NCI-H146 treated with DMSO at 0.1 percent for 48 hours (cell line): ENCODE results near the gene PASK.

ENCODE experiments used
- DNase-seq: peaks from one replicate; lab custom pipeline; 2025; ENCODE audit not compliant: unreplicated experiment; lab: John Stamatoyannopoulos, UW

Gene PASK

GRCh38 chr2:241084856-241085444 lies 64.3 kb downstream of the PASK start:
- DNase-seq: no peak

DNA sequence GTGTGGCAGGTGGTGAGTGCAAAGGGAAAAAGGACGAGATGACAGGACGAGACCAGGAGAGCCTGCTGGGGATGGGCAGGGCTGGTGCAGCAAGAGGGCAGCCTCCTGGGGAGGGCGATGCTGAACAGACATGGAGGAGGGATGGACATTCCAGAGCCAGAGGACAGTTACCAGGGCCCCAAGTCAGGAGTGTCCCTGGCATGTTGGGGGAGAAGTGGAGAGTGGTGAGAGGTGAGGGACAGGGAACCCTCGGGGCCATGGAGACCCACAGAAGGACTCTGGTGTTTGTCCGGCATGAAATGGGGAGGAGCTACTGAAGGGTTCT lies 66.2 kb downstream of the PASK start:
- no peak for DNase-seq

GRCh38 chr2:241082341-241083090 lies 66.8 kb downstream of the PASK start:
- DNase-seq: no peak

DNA sequence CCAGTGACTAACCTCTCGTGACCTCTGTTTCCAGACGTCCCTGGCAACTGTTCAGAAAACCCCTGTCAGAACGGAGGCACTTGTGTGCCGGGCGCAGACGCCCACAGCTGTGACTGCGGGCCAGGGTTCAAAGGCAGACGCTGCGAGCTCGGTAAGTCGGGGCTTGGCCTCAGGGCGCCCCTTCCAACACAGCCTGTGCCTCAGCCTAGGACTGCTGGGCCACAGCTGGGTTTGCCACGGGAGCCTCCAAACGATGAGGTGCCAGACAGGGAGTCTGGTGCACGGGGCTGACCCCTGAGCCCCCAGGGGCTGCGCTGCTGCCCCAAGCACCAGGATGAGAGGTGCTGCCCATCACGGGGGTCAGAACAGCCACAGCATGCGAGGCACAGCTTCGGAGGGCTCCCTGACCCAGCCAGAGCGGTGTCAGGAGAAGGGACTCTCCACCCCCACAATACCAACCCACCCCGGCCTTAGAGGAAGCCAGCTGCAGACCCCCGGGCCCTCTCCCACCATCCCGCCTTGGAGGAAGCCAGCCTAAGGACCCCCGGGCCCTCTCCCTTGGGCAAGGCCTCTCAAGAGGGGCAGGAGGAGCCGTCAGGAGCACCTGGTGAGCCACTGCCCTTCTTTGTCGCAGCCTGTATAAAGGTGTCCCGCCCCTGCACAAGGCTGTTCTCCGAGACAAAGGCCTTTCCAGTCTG lies 67.5 kb downstream of the PASK start:
- no peak for DNase-seq

DNA sequence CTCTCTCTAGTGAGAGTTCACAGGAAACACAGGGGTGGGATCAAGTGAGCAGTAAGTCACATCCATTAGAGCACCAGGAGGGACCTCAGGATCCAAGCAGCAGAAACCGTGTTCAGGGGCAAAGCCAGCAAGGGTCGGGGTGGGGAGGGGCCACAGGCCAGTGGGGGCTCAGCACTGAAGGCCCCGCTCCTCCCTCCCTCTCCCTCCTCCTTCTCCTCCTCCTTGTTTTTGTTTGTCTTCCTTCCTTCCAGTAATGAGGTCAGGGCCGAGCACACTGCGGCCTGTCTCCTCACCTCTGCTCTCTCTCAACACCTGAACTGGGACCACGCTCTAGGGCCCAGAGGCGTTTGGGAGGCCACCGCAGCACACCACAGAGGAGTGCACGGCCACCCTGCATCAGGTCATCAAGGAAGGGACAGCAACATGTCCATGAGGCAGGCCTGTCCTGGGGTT lies 68.1 kb downstream of the PASK start:
- DNase-seq: no peak

DNA sequence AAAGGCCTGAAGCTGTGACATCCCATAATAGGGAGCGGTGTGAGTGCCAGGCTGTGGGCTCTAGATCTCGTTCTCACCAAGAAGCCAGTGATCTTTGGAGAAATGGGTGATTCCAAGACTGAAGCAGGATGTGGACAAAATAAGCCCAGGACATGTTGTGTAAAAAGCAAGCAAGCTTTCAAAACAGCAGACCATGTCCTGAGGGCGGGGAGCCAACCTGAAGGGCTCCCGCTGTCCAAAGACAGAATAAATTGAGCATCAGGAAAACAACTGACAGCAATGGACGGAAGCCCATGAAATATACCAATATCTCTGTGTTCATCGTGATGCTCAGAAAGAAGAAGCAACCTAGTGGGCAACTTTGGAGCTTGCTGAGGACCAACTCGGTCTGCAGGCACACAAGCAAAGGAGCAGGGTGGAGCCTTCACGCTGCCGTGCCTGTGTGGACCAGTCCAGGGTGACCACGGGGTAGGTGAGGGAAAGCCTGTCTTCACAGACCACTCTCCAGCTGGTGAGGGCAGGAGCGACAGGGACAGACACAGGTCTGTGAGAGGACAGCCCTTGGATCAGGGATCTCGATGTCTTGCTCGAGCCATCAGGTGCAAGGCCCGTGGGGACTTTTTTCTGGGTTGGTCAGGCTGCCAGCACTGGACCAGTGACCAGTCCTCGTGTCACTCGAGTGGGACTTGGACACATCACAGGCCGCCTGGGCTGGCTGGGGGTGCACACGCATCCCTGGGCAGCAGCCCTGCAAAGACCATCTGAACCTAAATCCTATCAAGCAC lies 68.7 kb downstream of the PASK start:
- no peak for DNase-seq

- DNase-seq: no peak
These were observed 74.3 kb downstream of the PASK start for GRCh38 chr2:241074901-241075540.

DNA sequence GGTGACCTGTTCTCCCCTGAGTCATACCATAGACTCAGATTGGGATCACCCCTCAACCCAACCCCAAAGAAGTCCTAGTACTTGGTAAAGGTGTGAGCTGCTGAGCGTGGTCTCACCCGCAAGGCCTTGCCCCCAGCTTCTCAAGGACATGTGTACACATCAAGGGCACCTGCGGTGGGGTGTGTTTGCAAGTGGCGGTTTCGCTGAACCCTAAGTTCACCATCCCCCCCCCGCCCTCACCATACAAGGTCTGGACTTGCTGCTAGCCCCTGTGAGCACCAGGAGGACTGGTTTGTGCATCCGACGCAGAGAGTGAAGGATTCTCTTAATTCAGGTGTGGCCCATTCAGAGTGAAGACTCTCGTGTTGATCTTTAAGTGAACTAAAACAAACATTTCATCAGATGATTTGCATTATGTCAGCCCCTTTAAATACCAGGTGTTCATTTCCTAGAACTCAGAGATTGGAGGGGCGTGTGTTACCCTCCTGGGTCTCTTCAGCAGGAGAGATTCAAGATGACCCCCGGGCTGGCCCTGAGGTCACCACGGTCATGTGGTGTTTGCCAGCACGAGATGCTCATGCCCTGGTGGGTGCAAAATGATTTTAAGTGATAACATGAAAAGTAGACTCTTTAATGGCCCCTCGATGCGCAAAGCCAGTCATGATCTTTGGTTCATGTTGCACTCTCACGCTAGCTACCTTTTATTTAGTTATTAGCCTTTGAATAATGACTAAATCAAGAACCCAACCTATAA lies 75.0 kb downstream of the PASK start:
- DNase-seq: no peak

GRCh38 chr2:241073166-241074064 lies 75.9 kb downstream of the PASK start:
- DNase-seq: no peak

DNA sequence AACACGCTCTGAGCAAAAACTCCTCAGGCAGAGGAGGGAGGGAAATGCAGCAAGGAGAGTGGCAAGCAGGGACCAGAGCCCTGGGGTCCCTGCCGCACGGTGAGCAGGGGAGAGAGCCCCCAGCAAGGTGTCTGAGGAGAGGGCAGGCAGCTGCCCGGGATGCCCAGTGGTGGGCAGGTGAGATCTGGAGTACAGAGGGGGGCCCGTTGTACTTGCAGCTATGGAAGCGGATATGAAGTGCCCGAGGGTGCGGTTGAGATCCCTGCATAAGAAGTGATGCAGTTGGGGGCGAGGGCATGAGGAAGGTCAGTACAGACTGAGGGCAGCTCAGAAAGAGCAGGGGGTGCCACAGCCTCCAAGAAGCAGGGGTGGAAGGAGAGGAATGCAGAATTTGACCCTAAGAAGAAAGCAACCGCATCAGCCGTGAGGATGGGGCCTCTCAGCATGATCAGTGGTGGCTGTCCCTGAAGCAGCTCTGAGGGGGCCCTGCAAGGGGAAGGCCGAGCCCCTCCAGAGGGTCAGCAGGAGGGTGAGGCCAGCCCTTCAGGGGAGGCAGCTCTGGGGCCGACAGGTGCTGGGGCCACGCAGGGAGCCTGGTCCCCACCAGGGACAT lies 76.6 kb downstream of the PASK start:
- DNase-seq: no peak

- DNase-seq: no peak
These were observed 77.1 kb downstream of the PASK start for GRCh38 chr2:241072151-241072550.

DNA sequence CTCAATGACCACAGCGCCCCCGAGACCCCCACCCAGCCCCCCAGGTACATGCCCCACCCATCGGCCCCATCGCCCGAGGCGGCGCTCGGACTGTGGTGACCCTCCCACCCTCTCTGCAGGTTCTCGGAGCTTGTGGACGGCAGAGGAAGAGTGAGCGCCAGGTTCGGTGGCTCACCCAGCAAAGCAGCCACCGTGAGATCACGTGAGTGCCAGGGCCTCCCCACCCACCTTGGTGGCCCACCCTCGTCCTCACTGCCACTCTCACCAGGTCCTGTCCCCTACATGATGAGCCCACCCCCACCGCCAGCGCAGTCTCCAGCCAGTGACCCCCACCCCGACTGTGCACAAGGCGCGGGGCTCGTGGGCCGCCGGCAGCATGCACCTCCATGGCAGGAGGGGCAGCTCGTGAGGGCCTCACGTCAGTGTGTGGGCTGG lies 77.6 kb downstream of the PASK start:
- DNase-seq: no peak

DNA sequence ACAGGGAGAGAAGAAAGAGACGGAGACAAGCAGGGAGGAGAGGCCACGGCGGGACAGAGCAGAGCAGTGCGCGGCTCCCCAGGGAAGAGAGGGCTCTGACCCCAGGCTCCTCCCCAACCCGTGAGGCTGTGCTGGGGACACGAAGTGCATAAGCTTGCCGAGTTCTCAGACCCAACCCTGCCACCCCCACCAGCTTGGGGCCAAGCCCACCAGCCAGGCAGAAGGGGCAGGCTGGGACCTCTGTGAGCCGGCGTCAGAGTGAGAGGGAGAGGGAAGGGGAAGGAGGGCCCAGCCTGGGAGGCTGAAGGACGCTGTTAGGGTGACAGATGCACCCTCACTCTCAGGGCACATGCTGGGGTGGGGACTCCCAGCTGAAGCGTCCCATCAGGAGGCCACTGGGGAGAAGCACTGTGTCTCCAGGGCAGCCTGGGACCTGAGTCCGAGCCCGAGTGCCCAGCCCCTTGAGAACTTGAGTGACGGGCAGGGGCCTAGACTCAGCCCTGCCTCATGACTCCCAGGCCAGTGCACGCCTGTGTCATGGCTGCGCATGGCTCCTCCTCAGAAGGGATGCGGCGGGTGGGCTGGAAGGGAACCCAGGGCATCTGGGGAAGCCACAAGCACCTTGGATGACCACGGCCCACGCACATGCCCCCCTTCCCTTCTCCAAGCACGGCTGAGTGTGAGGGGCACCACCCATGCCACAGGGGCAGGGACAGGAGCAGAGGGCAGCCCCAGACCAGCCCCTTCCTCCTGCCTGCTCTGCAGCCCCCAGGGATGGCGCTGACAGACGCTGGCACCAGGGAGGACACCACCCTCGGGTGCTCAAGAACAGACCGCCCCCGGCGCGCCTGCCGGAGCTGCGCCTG lies 78.2 kb downstream of the PASK start:
- no peak for DNase-seq

GRCh38 chr2:241070361-241070760 lies 78.9 kb downstream of the PASK start:
- DNase-seq: no peak

DNA sequence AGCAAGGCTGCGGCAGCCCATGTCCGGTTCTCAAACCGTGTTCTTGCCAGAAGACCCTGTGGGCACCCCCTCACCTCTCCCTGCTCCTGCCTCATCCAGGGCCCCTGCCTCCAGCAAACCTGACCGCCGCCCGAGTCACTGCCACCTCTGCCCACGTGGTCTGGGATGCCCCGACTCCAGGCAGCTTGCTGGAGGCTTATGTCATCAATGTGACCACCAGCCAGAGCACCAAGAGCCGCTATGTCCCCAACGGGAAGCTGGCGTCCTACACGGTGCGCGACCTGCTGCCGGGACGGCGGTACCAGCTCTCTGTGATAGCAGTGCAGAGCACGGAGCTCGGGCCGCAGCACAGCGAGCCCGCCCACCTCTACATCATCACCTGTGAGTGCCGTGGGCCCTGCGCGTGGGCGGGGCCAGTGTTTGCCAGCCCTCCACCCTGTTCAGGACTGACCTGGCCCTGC lies 79.4 kb downstream of the PASK start:
- no peak for DNase-seq

DNA sequence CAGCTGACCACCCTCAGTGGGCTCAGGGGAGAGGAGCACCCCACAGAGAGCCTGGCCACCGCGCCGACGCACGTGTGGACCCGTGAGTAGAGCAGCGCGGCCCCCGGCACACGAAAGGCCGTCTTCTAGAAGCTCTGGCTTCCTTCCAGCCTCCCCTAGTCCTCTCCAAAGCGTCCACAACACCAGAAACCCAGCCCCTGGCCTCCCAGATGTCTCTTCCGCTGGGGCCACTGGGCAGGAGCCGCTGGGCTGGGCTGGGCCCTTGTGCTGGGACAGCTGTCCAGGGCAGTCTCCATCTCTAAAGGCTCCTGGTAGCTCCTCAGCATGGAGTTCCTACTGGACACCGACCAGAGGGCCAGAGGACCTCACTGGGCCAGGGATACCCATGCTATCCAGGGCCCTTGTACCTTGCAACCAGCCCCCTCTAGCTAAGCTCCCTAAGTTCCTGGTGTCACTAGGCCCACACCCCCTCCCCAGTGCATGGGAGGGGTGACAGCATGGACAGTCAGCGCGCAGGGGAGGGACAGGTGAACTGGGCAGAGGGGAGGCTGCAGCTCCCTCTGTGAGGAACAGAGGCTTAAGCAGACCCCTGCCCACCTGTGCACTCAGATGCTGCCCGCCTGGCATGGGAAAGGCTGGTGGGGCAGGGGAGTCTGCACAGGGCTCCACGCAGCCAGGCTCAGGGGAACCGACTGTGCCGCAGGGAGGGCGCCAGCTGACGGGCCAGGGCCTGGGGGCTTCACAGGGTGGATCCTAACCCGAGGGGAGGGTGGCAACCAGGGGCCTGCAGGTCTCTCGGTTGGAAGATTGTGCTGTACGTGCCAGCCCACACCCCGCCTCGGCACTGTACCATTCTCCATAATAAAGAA lies 80.1 kb downstream of the PASK start:
- DNase-seq: no peak
